Fibroblast of skin of back (primary cell): ENCODE measurements around the gene TBCB.

Experiments
- DNase-seq: peaks from one replicate; pipeline ENCODE4 v3.0.0-alpha.2; 2013

Gene TBCB

GRCh38 chr19:36136964-36137686 lies 21.9 kb downstream of the TBCB start:
- DNase-seq: peak; percentile 74

GRCh38 chr19:36139120-36139472 lies 23.8 kb downstream of the TBCB start:
- no peak for DNase-seq

GRCh38 chr19:36139473-36140303 lies 24.4 kb downstream of the TBCB start, which contains the start of gene CAPNS1:
Gene CAPNS1 (plus strand): TSS chr19:36140066. CDS start chr19:36141012, 946 bp downstream.
- peak; percentile 95 for DNase-seq

GRCh38 chr19:36140304-36141038 lies 25.2 kb downstream of the TBCB start:
- DNase-seq: peak; percentile 72

GRCh38 chr19:36141039-36141927 lies 26.0 kb downstream of the TBCB start:
- peak; percentile 81 for DNase-seq

GRCh38 chr19:36142046-36142445 lies 26.8 kb downstream of the TBCB start:
- DNase-seq: no peak

GRCh38 chr19:36142496-36142895 lies 27.2 kb downstream of the TBCB start:
- no peak for DNase-seq

- DNase-seq: no peak
Observed at GRCh38 chr19:36144624-36145023, 29.4 kb downstream of the TBCB start.

GRCh38 chr19:36149673-36150406 lies 34.6 kb downstream of the TBCB start:
- no peak for DNase-seq

GRCh38 chr19:36150586-36150985 lies 35.3 kb downstream of the TBCB start:
- DNase-seq: no peak

- no peak for DNase-seq
Observed at GRCh38 chr19:36151144-36152018, 36.1 kb downstream of the TBCB start.

- DNase-seq: no peak
Observed at GRCh38 chr19:36152019-36152351, 36.7 kb downstream of the TBCB start.

- DNase-seq: peak; percentile 33
Observed at GRCh38 chr19:36152352-36153091, 37.3 kb downstream of the TBCB start, which contains the start of gene COX7A1. Gene COX7A1 (minus strand): TSS chr19:36152447. CDS start chr19:36152407, 40 bp downstream.

GRCh38 chr19:36153126-36153525 lies 37.9 kb downstream of the TBCB start:
- no peak for DNase-seq

GRCh38 chr19:36160821-36161596 lies 45.7 kb downstream of the TBCB start:
- no peak for DNase-seq

- DNase-seq: no peak
Observed at GRCh38 chr19:36163813-36164212, 48.5 kb downstream of the TBCB start.

- DNase-seq: no peak
Observed at GRCh38 chr19:36169084-36169760, 54.0 kb downstream of the TBCB start.

GRCh38 chr19:36172852-36173251 lies 57.6 kb downstream of the TBCB start:
- no peak for DNase-seq
